Measurements from ENCODE around the gene KLHL21.

The KLHL21 gene

GRCh38 chr1:6580593-6581409 is 21.9 kb downstream of the KLHL21 start:
- Histone ChIP-seq H3K9ac (ENCODE audit: low read length) (peak overlapping the region; percentile 82), H4K20me1 (ENCODE audit: low read depth, low read length) (no peaks in the 10 kb centered on the region), H3K27ac (ENCODE audit: low read depth, low read length) (no peak overlapping the region), H2AFZ (ENCODE audit: low read depth, low read length, severe bottlenecking) (peak overlapping the region; percentile 29), H3K36me3 (ENCODE audit: low read length) (no peaks in the 10 kb centered on the region), H3K9me3 (ENCODE audit: insufficient read depth, low read length) (no peaks in the 10 kb centered on the region), H3K4me2 (ENCODE audit: low read depth, low read length, poor library complexity, severe bottlenecking) (peak overlapping the region; percentile 83), H3K27me3 (ENCODE audit: low read length) (no peaks in the 10 kb centered on the region), H3K79me2 (ENCODE audit: insufficient read depth, low read length) (peaks cover 13% of the 10 kb centered on the region; the same call in 1 of the 2 replicates), H3F3A (ENCODE audit: insufficient read depth) (no peaks in the 10 kb centered on the region), H3K9me2 (replicated peaks; ENCODE audit: insufficient read depth, low read length) (no peaks in the 10 kb centered on the region), H3K4me3 (ENCODE audit: insufficient read depth, low read length, poor library complexity, severe bottlenecking) (peak overlapping the region; percentile 81)
- TF ChIP-seq EZH2phosphoT487 (conservative IDR thresholded peaks at IDR 0.05; ENCODE audit: low read length), result no peak
- TF ChIP-seq, protein P1, sequence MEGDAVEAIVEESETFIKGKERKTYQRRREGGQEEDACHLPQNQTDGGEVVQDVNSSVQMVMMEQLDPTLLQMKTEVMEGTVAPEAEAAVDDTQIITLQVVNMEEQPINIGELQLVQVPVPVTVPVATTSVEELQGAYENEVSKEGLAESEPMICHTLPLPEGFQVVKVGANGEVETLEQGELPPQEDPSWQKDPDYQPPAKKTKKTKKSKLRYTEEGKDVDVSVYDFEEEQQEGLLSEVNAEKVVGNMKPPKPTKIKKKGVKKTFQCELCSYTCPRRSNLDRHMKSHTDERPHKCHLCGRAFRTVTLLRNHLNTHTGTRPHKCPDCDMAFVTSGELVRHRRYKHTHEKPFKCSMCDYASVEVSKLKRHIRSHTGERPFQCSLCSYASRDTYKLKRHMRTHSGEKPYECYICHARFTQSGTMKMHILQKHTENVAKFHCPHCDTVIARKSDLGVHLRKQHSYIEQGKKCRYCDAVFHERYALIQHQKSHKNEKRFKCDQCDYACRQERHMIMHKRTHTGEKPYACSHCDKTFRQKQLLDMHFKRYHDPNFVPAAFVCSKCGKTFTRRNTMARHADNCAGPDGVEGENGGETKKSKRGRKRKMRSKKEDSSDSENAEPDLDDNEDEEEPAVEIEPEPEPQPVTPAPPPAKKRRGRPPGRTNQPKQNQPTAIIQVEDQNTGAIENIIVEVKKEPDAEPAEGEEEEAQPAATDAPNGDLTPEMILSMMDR (IDR thresholded peaks at IDR 0.05; ENCODE audit: insufficient read depth, low read length, poor library complexity, severe bottlenecking), result no peak

DNA sequence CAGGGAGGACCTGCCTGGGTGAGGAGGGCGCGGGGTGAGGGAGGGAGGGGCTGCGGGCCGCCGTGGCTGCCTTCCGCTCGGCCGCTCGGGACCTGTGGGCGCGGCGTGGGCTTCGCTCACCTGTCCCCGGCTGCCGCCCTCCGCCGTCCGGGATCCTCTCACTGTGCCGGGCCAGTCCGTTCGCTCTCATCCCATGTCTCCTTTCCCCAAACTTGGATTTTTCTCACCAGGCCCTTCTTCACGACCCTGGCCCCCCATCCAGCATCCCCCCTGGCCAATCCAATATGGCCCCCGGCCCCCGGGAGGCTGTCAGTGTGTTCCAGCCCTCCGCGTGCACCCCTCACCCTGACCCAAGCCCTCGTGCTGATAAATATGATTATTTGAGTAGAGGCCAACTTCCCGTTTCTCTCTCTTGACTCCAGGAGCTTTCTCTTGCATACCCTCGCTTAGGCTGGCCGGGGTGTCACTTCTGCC is 22.5 kb downstream of the KLHL21 start:
- H4K20me1 ChIP-seq (ENCODE audit: low read depth, low read length), result no peaks in the 10 kb centered on the region
- H2AFZ ChIP-seq (ENCODE audit: low read depth, low read length, severe bottlenecking), result peak overlapping the region; percentile 29

GRCh38 chr1:6579374-6580118 is 23.1 kb downstream of the KLHL21 start, which contains the start of gene ZBTB48:
Gene ZBTB48, plus strand, starts transcription at chr1:6579994. Its CDS starts 616 bp downstream, at chr1:6580610.
- peak within 1 kb of the TSS; percentile 82 for H3K9ac ChIP-seq (ENCODE audit: low read length)
- no peak within 1 kb of the TSS for H3K27ac ChIP-seq (ENCODE audit: low read depth, low read length)
- H2AFZ ChIP-seq (ENCODE audit: low read depth, low read length, severe bottlenecking), result peak within 1 kb of the TSS; percentile 99
- no peak for TF ChIP-seq EZH2phosphoT487 (conservative IDR thresholded peaks at IDR 0.05; ENCODE audit: low read length)
- TF ChIP-seq, protein P1 (IDR thresholded peaks at IDR 0.05; ENCODE audit: insufficient read depth, low read length, poor library complexity, severe bottlenecking), result no peak
- H3K4me2 ChIP-seq (ENCODE audit: low read depth, low read length, poor library complexity, severe bottlenecking), result peak within 1 kb of the TSS; percentile 83
- H3K36me3 ChIP-seq (ENCODE audit: low read length), result no peaks in the 10 kb centered on the region
- H3F3A ChIP-seq (ENCODE audit: insufficient read depth), result no peaks in the 10 kb centered on the region
- H3K27me3 ChIP-seq (ENCODE audit: low read length), result no peaks in the 10 kb centered on the region
- H3K9me3 ChIP-seq (ENCODE audit: insufficient read depth, low read length), result no peaks in the 10 kb centered on the region
- H3K9me2 ChIP-seq (replicated peaks; ENCODE audit: insufficient read depth, low read length), result no peaks in the 10 kb centered on the region
- no peaks in the 10 kb centered on the region for H4K20me1 ChIP-seq (ENCODE audit: low read depth, low read length)
- H3K79me2 ChIP-seq (ENCODE audit: insufficient read depth, low read length), result peaks cover 13% of the 10 kb centered on the region; the same call in 1 of the 2 replicates
- peak within 1 kb of the TSS; percentile 81 for H3K4me3 ChIP-seq (ENCODE audit: insufficient read depth, low read length, poor library complexity, severe bottlenecking)

More for the DNA sequence above, 22.5 kb downstream of the KLHL21 start:
- Histone ChIP-seq H3K27me3 (ENCODE audit: low read length) (no peaks in the 10 kb centered on the region), H3K36me3 (ENCODE audit: low read length) (no peaks in the 10 kb centered on the region), H3F3A (ENCODE audit: insufficient read depth) (no peaks in the 10 kb centered on the region), H3K4me2 (ENCODE audit: low read depth, low read length, poor library complexity, severe bottlenecking) (peak overlapping the region; percentile 83), H3K27ac (ENCODE audit: low read depth, low read length) (no peak overlapping the region), H3K79me2 (ENCODE audit: insufficient read depth, low read length) (peaks cover 13% of the 10 kb centered on the region; the same call in 1 of the 2 replicates), H3K4me3 (ENCODE audit: insufficient read depth, low read length, poor library complexity, severe bottlenecking) (peak overlapping the region; percentile 81), H3K9me2 (replicated peaks; ENCODE audit: insufficient read depth, low read length) (no peaks in the 10 kb centered on the region), H3K9me3 (ENCODE audit: insufficient read depth, low read length) (no peaks in the 10 kb centered on the region), H3K9ac (ENCODE audit: low read length) (peak overlapping the region; percentile 82)
- no peak for TF ChIP-seq EZH2phosphoT487 (conservative IDR thresholded peaks at IDR 0.05; ENCODE audit: low read length)
- TF ChIP-seq, protein P1 (IDR thresholded peaks at IDR 0.05; ENCODE audit: insufficient read depth, low read length, poor library complexity, severe bottlenecking), result no peak
